ENCODE data around the gene ARID5B.

The ARID5B gene

GRCh38 chr10:61963669-61964058 lies 62.2 kb downstream of the ARID5B start:
- Histone ChIP-seq H3K27ac (ENCODE audit: extremely low read depth, low read depth, low read length) (no peak overlapping the region), H3K4me3 (ENCODE audit: low read depth, low read length) (no peak overlapping the region), H3K4me1 (ENCODE audit: control insufficient read depth, insufficient read depth, low read length) (no peaks in the 10 kb centered on the region), H3K36me3 (ENCODE audit: control insufficient read depth in 2 of 2, insufficient read depth in 1 of 2, low read length in 2 of 2) (no peaks in the 10 kb centered on the region), H3K9me3 (ENCODE audit: control insufficient read depth, insufficient read depth, low read depth, low read length) (no peaks in the 10 kb centered on the region)
- CTCF ChIA-PET: interaction anchor here (0.5 to 0.6 kb wide), 2 partner anchors 61 to 426 kb away, joined by 3 to 4 read pairs; no protein-coding TSS in a partner anchor
- POLR2A ChIA-PET: no interaction called here
- TF ChIP-seq ZNF324 (tag by site-specific recombination; IDR thresholded peaks at IDR 0.05) (no peak), KLF1 (tag by site-specific recombination; IDR thresholded peaks at IDR 0.05) (no peak), SETDB1 (IDR thresholded peaks at IDR 0.05; ENCODE audit: insufficient read length, low read length) (no peak), SCRT2 (tag by site-specific recombination; IDR thresholded peaks at IDR 0.05) (no peak), ZBTB48 (tag by site-specific recombination; IDR thresholded peaks at IDR 0.05) (no peak), ZNF37A (tag by site-specific recombination; IDR thresholded peaks at IDR 0.05) (no peak), BCL6B (tag by site-specific recombination; IDR thresholded peaks at IDR 0.05) (no peak), KLF7 (tag by site-specific recombination; IDR thresholded peaks at IDR 0.05; ENCODE audit: borderline replicate concordance) (no peak), ZNF114 (tag by site-specific recombination; IDR thresholded peaks at IDR 0.05) (no peak), ZNF639 (tag by site-specific recombination; IDR thresholded peaks at IDR 0.05) (no peak), ZNF777 (tag by site-specific recombination; IDR thresholded peaks at IDR 0.05; ENCODE audit: borderline replicate concordance) (no peak), ZNF624 (tag by site-specific recombination; IDR thresholded peaks at IDR 0.05) (no peak), ZNF518A (tag by site-specific recombination; conservative IDR thresholded peaks at IDR 0.05; ENCODE audit: low read depth) (no peak), ZSCAN5A (tag by site-specific recombination; IDR thresholded peaks at IDR 0.05) (no peak), ATF2 (tag by site-specific recombination; IDR thresholded peaks at IDR 0.05; ENCODE audit: low read depth) (no peak), ZNF830 (tag by site-specific recombination; IDR thresholded peaks at IDR 0.05; ENCODE audit: low read depth) (no peak), ZFP3 (tag by site-specific recombination; IDR thresholded peaks at IDR 0.05; ENCODE audit: low read depth) (no peak)

Data from HEK293 (cell line).